GM19455 (cell line): ENCODE measurements around the gene NLRC3.
"Not testable (repeated sequence)": the region's sequence is repeated elsewhere in the genome, so short reads cannot be mapped to it uniquely, and the experiment has no call there.

Experiments used
- ATAC-seq: cut with Tn5 transposase; IDR thresholded peaks from one replicate; pipeline ENCODE4 v1.9.1; 2021; ENCODE audit not compliant: unreplicated experiment

The NLRC3 gene

GRCh38 chr16:3550851-3551847 is 26.1 kb downstream of the NLRC3 start:
- ATAC-seq, result no peak

DNA sequence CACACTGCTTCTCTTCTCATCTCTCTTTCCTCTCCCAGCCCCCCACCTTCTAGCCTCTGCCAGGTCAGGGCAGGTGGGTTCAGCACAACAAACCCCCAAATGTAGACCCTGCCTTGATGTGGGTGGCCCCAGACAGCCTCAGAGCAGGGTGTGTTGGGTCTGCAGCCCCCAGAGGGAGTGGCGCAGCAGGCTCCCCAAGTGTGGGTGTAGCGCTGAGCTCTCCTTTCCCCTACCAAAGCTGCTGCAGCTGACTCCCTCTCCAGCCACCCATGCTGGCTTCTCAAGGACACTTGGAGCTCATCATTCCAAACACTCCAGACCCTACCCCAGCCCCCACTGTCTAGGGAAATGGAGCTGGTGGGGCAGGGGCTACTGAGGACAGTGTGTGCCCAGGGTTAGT is 27.3 kb downstream of the NLRC3 start:
- no peak for ATAC-seq

GRCh38 chr16:3548859-3549258 is 28.3 kb downstream of the NLRC3 start:
- no peak for ATAC-seq

DNA sequence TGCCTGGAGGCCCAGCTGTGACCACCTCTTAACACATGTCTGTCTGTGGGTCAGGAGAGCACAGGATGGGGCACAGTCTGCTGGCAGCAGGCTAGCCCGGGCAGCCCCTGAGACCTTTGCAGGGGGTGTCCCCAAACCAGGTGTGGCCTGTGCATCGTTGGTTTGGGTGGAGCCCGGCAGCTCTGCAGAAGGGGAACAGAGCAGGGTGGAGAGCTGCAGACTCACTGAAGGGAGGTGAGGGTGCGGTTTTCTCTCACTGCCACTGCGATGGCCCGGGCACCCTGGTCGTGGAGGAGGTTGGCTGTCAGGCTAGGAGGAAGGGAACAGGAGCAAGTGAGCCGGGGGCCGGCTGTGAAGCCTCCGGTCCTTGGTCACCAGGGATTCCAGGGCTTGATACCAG is 28.8 kb downstream of the NLRC3 start:
- no peak for ATAC-seq

DNA sequence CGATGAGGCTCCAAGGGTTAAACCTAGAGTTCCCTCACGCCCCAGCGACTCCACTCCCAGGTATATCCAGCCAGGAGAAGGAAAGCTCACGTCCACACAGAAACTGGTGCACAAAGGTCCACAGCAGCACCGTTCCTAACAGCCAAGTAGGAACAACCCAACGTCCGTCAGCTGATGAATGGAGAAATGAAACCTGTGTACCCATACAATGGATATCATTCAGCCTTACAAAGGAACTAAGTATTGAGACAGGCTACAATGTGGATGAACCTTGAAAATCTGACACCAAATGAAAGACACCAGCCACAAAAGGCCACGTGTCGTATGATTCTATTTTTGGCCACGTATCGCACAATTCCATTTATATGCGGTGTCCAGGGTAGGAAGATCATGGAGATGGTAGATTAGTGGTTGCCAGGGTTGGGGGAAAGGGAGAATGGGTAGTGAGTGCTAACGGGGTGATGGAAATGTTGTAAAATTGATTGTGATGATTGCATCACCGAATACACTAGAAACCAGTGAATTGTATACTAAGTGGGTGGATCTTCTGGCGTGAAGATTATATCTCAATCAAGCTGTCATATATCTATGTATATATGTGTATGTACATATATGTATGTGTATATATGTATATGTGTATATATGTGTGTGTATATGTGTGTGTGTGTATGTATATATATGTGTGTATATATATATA is 30.1 kb downstream of the NLRC3 start:
- ATAC-seq, result no peak

DNA sequence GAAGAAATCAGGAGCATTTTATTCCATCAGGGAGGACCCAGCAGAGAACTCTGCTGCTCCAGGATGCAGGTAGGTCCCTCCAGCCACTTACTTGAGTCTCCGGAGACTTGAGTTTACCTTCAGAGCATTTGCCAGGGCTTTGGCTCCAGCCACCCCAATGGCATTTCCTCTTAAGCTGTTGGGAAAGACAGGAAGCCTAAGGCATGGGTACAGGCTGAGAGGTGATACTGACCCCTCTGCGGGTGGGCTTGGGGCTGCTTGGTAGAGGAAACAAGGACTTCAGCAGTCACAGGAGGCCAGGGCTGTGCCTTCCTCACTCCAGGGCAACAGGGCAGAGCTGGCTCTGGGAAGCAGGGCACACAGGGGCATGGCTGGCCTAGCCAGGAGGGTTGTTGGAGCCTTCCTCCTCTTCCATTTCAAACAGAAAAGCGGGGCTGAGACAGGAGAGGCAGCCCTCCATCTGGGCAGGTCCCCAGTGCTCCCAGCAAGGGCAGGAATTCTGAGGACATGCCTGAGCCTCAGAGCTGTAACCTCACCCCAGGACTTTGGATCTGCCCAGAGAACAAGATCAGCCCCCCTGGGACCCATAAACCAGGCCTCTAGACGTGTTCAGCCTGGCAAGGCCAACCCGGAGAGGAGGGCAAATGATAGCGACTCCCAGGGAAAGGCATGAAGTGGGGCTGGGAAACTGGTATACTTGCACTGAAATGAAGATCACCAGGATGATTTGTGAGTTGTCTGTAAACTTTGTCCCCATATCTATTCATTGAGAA is 34.4 kb downstream of the NLRC3 start:
- ATAC-seq, result no peak

DNA sequence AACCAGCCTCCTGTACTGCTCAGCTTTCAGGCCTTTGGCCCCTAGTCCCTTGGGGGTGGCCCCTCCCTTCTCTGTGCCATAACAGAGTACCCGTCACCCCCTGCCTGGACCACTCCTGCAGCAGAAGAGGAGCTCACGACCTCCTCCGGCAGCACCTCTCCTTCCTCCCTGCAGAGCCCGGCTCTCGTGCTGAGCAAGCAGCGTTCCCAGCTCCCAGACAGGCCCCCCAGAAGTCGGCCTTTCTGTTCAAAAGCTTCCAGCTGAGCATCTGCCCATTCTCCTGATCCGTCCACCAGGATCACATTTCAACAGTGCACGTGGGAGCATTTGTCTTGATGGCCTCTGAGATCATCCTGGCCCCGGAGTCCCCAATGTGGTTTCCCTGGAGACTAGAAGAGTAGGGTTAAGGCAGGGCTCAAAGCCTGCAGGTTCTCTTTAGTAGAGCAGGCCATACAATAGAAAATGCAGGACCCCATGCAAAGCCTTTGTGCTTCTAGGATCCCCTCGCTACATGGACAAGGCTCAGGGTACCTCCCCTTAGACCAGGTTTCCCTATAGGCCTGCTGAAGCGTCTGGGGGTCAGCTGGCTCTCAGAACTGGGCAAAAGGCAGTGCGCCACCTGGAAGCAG is 35.6 kb downstream of the NLRC3 start:
- no peak for ATAC-seq

- no peak for ATAC-seq
Measured at GRCh38 chr16:3538222-3538621, 39.0 kb downstream of the NLRC3 start.

DNA sequence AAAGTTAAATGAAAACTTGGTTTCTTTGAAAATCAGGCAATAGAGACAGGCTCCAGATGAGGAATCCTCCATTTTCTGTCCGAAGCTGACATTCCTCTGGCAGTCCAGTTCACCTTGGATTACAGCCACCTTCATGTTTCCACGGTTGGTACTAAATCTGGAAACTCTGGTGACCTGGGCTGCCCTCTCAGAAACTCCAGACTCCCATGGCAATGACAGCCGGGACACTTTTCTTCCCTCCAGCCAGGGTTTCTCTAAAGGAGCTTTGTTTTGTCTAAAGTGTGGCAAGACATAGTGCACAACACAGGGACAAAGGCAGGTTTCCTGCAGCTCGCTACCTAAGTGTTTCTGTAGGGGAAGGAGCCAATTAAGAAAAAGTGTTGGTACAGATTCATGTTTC is 40.4 kb downstream of the NLRC3 start:
- no peak for ATAC-seq

DNA sequence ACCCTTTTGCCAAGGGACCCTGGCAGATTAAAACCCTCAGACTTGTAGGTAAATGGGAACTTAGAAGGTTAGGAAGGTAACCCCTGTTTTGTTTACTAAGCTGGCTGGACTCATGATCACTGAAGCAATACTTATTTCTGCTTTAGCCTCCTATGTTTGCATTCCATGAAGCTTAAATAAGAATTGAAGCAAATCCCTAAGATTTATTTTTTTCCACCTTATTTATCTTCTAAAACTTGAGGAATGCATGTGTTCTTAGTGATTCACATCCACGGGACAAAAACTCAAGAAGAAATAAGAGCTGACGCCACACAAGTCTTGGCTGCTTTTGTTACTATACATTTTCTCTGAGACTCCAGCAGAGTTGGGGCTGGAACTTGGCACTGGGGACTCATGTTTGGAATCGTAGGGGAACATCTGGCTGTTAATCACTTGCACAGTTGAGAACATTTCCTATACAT is 40.9 kb downstream of the NLRC3 start:
- ATAC-seq, result no peak

- ATAC-seq, result no peak
Measured at GRCh38 chr16:3534126-3534525, 43.1 kb downstream of the NLRC3 start.

GRCh38 chr16:3532741-3533140 is 44.5 kb downstream of the NLRC3 start:
- ATAC-seq, result no peak

GRCh38 chr16:3530371-3530914 is 46.8 kb downstream of the NLRC3 start:
- no peak for ATAC-seq

DNA sequence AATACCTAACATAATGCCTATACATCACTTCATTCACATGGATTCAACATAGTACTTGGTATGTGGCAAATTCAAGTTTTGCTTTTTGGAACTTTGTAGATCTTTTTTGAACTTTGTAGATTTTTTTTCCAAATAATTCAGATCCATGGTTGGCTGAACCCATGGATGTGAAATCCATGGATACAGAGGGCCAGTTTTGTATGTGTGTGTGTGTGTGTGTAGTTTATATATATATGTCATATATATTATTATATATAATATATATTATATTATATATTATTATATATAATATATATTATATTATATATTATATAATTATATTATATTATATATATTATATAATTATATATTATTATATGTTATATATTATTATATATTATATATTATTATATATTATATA is 48.0 kb downstream of the NLRC3 start:
- ATAC-seq, result no peak

DNA sequence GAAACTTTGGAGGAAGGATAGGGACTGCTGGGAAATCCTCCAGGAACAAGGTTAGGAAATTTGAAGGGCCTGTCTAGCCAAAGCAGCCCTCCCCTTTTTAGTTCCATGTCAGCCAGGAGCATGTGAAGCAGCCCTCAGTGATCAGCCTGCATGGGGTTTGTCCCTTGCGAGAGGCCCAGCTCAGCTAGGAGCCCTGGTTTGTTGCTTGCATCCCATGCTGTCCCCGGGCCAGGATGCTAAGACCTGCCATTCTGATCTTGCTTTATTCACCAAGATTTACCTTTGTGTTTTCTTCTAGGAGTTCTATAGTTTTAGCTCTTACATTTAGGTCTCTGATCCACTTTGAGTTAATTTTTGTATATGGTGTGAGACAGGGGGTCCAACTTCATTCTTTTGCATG is 48.8 kb downstream of the NLRC3 start:
- ATAC-seq, result no peak

- ATAC-seq, result not testable (repeated sequence)
Measured at GRCh38 chr16:3527216-3527829, 49.9 kb downstream of the NLRC3 start.

DNA sequence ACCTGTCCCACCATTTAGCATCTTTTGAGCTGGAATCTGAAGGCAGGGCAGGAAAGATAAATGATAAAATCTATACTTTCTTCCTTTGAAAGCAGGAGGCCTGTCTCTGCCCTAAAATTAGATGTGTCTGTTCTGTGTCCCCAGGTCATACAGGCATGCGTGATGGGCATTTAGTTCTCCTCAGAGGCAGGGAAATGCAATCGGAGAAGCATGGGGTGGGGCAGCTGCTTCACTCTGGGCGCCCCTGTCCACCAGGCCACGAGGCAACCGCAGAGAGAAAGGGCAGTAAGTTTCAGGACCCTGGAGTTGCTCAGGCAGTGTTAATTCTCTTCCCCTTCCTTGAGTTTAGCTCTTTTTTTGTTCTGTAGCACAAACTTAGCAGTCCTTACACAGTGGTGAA is 51.3 kb downstream of the NLRC3 start:
- no peak for ATAC-seq

- ATAC-seq, result no peak
Measured at GRCh38 chr16:3523281-3523680, 53.9 kb downstream of the NLRC3 start.

DNA sequence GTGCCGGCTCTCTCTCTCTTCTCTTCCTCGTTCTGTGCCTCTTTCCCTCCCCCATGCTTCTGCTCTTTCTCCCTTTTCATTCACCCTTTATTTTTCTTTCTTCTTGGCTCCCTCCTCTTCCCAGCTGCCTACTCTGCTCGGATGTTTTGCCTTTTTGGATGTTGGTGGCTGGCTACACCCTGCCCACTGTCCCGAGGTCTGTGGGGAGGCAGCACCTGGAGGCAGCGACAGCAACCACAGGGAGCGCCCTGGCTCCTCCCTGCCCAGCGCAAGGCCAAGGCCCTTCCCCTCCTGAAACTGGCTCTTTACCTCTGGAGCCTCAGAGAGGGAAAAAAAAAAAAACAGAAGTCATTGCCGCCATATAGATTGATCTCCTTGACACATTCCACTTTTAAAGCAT is 56.4 kb downstream of the NLRC3 start:
- no peak for ATAC-seq

GRCh38 chr16:3520413-3520812 is 56.8 kb downstream of the NLRC3 start:
- no peak for ATAC-seq
